Skin of body (tissue), 3 donors: ENCODE measurements around the gene APOL2. TPM values are rescaled to one million over a fixed set of nuclear protein-coding genes. Genes with fewer than 3 reads are reported as not detected.

Source experiments
- DNase-seq: peaks from one replicate; lab custom pipeline; 2025; lab: John Stamatoyannopoulos, UW
- small RNA-seq: library from RNA; depleted of rRNA; stranded (forward); fragments of <200 nt; gene quantifications from one replicate; pipeline ENCODE3, GENCODE V24; 2014; ENCODE audit warnings: low replicate concordance
- total RNA-seq: library from RNA; depleted of rRNA; stranded (reverse); fragments of >200 nt; gene quantifications from one replicate; pipeline ENCODE4 v1.2.3, GENCODE V29; 2014

Gene APOL2
- total RNA-seq, 1 donor from 2014 or later, result 21.6 TPM

GRCh38 chr22:36177160-36177559, 62.2 kb downstream of the APOL2 start:
- no peak for DNase-seq

Small RNA genes within 50 kb of the gene (small RNA-seq; reads per million reads assigned to genes)
- gene MIR6819, result not detected

Other genes with a start within 250 kb of the APOL2 start
- 144 TPM for gene RBFOX2, start 210.7 kb downstream of the APOL2 start, total RNA-seq
- 6.8 TPM for gene APOL3, start 78.8 kb downstream of the APOL2 start, total RNA-seq
- gene APOL4, start 37.7 kb downstream of the APOL2 start, total RNA-seq, result 16.1 TPM
- 1.9 TPM for gene APOL1, start 13.6 kb upstream of the APOL2 start, total RNA-seq
- 219 TPM for gene MYH9, start 148.4 kb upstream of the APOL2 start, total RNA-seq
- gene TXN2, start 242.1 kb upstream of the APOL2 start, total RNA-seq, result 20.2 TPM